Ovary (tissue), 9 donors: ENCODE data around the gene KLK7. TPM values are rescaled to one million over a fixed set of nuclear protein-coding genes. Genes with fewer than 3 reads are reported as not detected.
A peak's percentile ranks its signal among the peaks of the same experiment; 100 is the strongest.

ENCODE experiments used
- DNase-seq, 5 donors: peaks; one replicate each; pipeline ENCODE4 v3.0.0-alpha.2; 2019 to 2020
- H3K27ac ChIP-seq, 2 donors: fragments of 200-600 bp; one replicate each; pipeline versions ENCODE4 v1.5.1 to v1.8.0; 2019 to 2022
- H3K27me3 ChIP-seq: fragments of 200-600 bp; one replicate; pipeline ENCODE4 v1.8.0; 2022
- H3K36me3 ChIP-seq: fragments of 200-600 bp; sonication (generic); one replicate; pipeline ENCODE4 v1.5.1; 2019
- H3K4me1 ChIP-seq: one replicate; pipeline ENCODE4 v1.8.1; 2013; ENCODE audit warnings: mild to moderate bottlenecking, moderate library complexity; ENCODE audit not compliant: insufficient read depth
- H3K4me3 ChIP-seq: fragments of 200-600 bp; sonication (generic); one replicate; pipeline ENCODE4 v1.5.1; 2017
- H3K9me3 ChIP-seq, 2 donors: fragments of 200-600 bp in 1 of 2; sonication (generic) in 1 of 2; one replicate each; pipeline versions ENCODE4 v1.5.1 to v1.8.1; 2013 to 2019; ENCODE audit warnings: mild to moderate bottlenecking in 1 of 2, moderate library complexity in 1 of 2
- EP300 ChIP-seq: sonication (generic); formaldehyde crosslinking; IDR thresholded peaks from one replicate; pipeline ENCODE4 v1.6.1; 2017; ENCODE audit warnings: antibody characterized with exemption
- POLR2A ChIP-seq: fragments of 450-650 bp; IDR thresholded peaks from one replicate; pipeline ENCODE4 v1.6.1; 2017; ENCODE audit warnings: antibody characterized with exemption, mild to moderate bottlenecking, moderate library complexity
- WGBS, 3 donors: extraction: QIAGEN DNeasy Blood & Tissue Kit in 1 of 3; methylation state at CpG; one replicate each; pipeline versions ENCODE4 v1.1.5 to v1.1.7; 2013 to 2017; 5-methylcytosine and 5-hydroxymethylcytosine counted together
- intact Hi-C, 4 donors: fragments of 100-400 bp; cut with DNase I; formaldehyde crosslinking; loops; one replicate each; pipeline versions ENCODE4 v1.11.0 to v1.15.1; 2022 to 2023
- polyA plus RNA-seq, 2 donors: library from polyadenylated mRNA; stranded (reverse); fragments of 200-250 nt in 1 of 2; fragments of 350-450 nt in 1 of 2; fragmentation: Illumina TruSeq in 1 of 2; extraction: RNeasy Lipid Tissue Mini Kit (QIAGEN cat#74804) in 1 of 2; gene quantifications; one replicate each; pipeline ENCODE4 v1.2.3, GENCODE V29; 2013 to 2014
- total RNA-seq, 7 donors: library from RNA; depleted of rRNA in 2 of 7; stranded (reverse); fragments of >200 nt in 2 of 7; fragmentation: NEBNext Ultra II Directional in 3 of 7; extraction: Animal tissue kit (Norgen Biotek cat#: 25700) in 3 of 7; gene quantifications; one replicate each; pipeline versions ENCODE4 v1.1.0 to v1.2.4, GENCODE V29; 2016 to 2023
- TF ChIP-seq, protein P1 (sequence below), 3 donors: fragments of 450-650 bp in 2 of 3; fragments of 200-600 bp in 1 of 3; IDR thresholded peaks; one replicate each; pipeline versions ENCODE4 v1.5.1 to v1.8.0; 2016 to 2022; ENCODE audit warnings: antibody characterized with exemption in 3 of 3, mild to moderate bottlenecking in 1 of 3
- donor health status: DM: no; HTN: no; CAD: no; lungs with moderate emphysema.
- donor health status: DM: no; HTN: no; CAD: no.
- donor health status: Bipolar disorder and iron deficiency.
- donor health status: DM: yes; HTN: yes; CAD: no.
- donor health status: DM: no; HTN: no; CAD: no.
- donor health status: DM: yes; HTN: yes; CAD: no.

The KLK7 gene
- total and polyA plus RNA-seq, 9 donors, result 0.05 to 59.6 (median 0.97) TPM; not detected in 4

- WGBS, 3 donors, result 69 to 78% (median 76%) methylated on average over 2 of the region's 2 CpGs
- no peak for DNase-seq
- H3K36me3 ChIP-seq, result no peaks in the 10 kb centered on the region
- no peaks in the 10 kb centered on the region for H3K9me3 ChIP-seq
- H3K27ac ChIP-seq, result no peak overlapping the region
- H3K4me1 ChIP-seq, result peaks cover 9% of the 10 kb centered on the region
- no peak overlapping the region for H3K4me3 ChIP-seq
- intact Hi-C loops, result loop anchor here in 1 of 4 donors (5.0 kb wide), 1 partner anchor 58 kb away; no protein-coding TSS in a partner anchor
- TF ChIP-seq, protein P1, sequence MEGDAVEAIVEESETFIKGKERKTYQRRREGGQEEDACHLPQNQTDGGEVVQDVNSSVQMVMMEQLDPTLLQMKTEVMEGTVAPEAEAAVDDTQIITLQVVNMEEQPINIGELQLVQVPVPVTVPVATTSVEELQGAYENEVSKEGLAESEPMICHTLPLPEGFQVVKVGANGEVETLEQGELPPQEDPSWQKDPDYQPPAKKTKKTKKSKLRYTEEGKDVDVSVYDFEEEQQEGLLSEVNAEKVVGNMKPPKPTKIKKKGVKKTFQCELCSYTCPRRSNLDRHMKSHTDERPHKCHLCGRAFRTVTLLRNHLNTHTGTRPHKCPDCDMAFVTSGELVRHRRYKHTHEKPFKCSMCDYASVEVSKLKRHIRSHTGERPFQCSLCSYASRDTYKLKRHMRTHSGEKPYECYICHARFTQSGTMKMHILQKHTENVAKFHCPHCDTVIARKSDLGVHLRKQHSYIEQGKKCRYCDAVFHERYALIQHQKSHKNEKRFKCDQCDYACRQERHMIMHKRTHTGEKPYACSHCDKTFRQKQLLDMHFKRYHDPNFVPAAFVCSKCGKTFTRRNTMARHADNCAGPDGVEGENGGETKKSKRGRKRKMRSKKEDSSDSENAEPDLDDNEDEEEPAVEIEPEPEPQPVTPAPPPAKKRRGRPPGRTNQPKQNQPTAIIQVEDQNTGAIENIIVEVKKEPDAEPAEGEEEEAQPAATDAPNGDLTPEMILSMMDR (IDR thresholded peaks at IDR 0.05), result no peak
- no peaks in the 10 kb centered on the region for H3K27me3 ChIP-seq
Measured at GRCh38 chr19:51029718-51030117, 46.0 kb upstream of the KLK7 start.

GRCh38 chr19:51027873-51028272 lies 44.2 kb upstream of the KLK7 start:
- Histone ChIP-seq H3K4me3 (no peak overlapping the region), H3K4me1 (peaks cover 9% of the 10 kb centered on the region), H3K9me3 (no peaks in the 10 kb centered on the region), H3K27me3 (no peaks in the 10 kb centered on the region), H3K27ac (no peak overlapping the region), H3K36me3 (no peaks in the 10 kb centered on the region)
- intact Hi-C loops, result no loop called here
- 56 to 63% (median 61%) methylated on average over 5 of the region's 5 CpGs for WGBS, 3 donors
- TF ChIP-seq EP300, result no peak
- TF ChIP-seq, protein P1 (IDR thresholded peaks at IDR 0.05), result no peak
- no peak for DNase-seq

DNA sequence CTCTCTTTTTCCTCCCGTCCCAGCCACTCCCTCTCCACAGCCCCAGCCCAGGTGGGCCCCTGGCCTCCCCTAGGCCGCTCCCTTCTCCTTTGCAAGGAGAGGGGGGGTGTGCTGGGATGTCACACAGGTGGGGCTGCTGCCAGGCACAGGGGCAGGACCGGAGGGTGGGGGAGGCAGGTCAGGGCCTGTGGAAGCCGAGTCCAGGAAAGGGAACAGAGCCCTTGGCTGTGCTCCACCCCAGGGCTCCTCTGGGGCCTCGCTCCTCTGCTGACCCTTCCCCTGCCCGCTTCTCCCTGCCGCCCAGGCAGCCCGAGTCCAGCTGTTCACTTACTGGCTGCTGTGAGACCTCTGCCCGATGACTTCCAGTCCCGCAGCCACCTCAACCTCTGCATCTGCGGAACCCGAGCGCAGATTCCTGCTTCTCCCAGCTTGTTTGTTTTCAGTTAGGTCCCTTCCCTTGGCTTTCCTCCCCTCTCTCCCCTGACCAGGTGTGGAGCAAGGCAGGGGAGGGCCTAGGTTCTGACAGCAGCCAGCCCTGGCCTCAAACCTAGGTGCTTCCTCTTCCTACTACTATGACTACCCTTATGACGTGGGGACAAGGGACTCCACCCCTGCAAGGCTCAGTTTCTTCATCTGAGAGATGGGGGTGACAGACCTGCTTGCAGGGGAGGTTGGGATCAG lies 43.5 kb upstream of the KLK7 start:
- TF ChIP-seq EP300, result no peak
- TF ChIP-seq POLR2A, result no peak
- TF ChIP-seq, protein P1 (IDR thresholded peaks at IDR 0.05), result no peak
- no peak overlapping the region for H3K4me3 ChIP-seq
- WGBS, 3 donors, result 29 to 39% (median 31%) methylated on average over 14 of the region's 14 CpGs
- H3K9me3 ChIP-seq, result no peaks in the 10 kb centered on the region
- no peaks in the 10 kb centered on the region for H3K36me3 ChIP-seq
- peaks cover 9% of the 10 kb centered on the region for H3K4me1 ChIP-seq
- peak overlapping the region in 1 of 2 donors; percentile 14 for H3K27ac ChIP-seq
- intact Hi-C loops, result no loop called here
- DNase-seq, result peak in 1 of 5 donors; percentile 45
- no peaks in the 10 kb centered on the region for H3K27me3 ChIP-seq

GRCh38 chr19:51026554-51026831 lies 42.8 kb upstream of the KLK7 start, which contains the start of gene KLK11:
TSS of gene KLK11 (minus strand) at chr19:51026616. CDS start at chr19:51025631, 985 bp downstream.
- intact Hi-C loops, result no loop called here
- peak in 2 of 5 donors; percentile 33 to 47 for DNase-seq
- Histone ChIP-seq H3K27ac (peak within 1 kb of the TSS in 1 of 2 donors; percentile 29), H3K4me3 (no peak within 1 kb of the TSS), H3K36me3 (no peaks in the 10 kb centered on the region), H3K4me1 (peaks cover 9% of the 10 kb centered on the region), H3K27me3 (no peaks in the 10 kb centered on the region), H3K9me3 (no peaks in the 10 kb centered on the region)
- TF ChIP-seq EP300 (no peak), POLR2A (no peak)
- TF ChIP-seq, protein P1 (IDR thresholded peaks at IDR 0.05), result no peak
- WGBS, 3 donors, result 77 to 82% (median 78%) methylated on average over 11 of the region's 11 CpGs
